Ascending aorta (tissue), 2 donors: ENCODE data around the gene GPC4. TPM values are rescaled to one million over a fixed set of nuclear protein-coding genes. Genes with fewer than 3 reads are reported as not detected.

Experiments
- DNase-seq, 2 donors: peaks; one replicate each; pipeline ENCODE4 v3.0.0-alpha.2; 2019; ENCODE audit warnings: low spot score in 2 of 2
- H3K27ac ChIP-seq, 2 donors: fragments of 200-600 bp; sonication (generic); one replicate each; pipeline ENCODE4 v1.5.1; 2016 to 2017; ENCODE audit warnings: mild to moderate bottlenecking in 1 of 2
- H3K27me3 ChIP-seq: fragments of 200-600 bp; sonication (generic); one replicate; pipeline ENCODE4 v1.5.1; 2017
- H3K36me3 ChIP-seq, 2 donors: fragments of 200-600 bp; sonication (generic); one replicate each; pipeline ENCODE4 v1.5.1; 2016
- H3K4me1 ChIP-seq, 2 donors: fragments of 200-600 bp; sonication (generic); one replicate each; pipeline ENCODE4 v1.5.1; 2016 to 2017; ENCODE audit warnings: mild to moderate bottlenecking in 1 of 2
- H3K4me3 ChIP-seq, 2 donors: fragments of 200-600 bp; sonication (generic); one replicate each; pipeline ENCODE4 v1.5.1; 2016 to 2017; ENCODE audit warnings: mild to moderate bottlenecking in 1 of 2
- H3K9me3 ChIP-seq, 2 donors: fragments of 200-600 bp; sonication (generic); one replicate each; pipeline ENCODE4 v1.5.1; 2016
- CTCF ChIP-seq, 3 experiments: fragments of 200-600 bp in 2 of 3; fragments of 450-650 bp in 1 of 3; sonication (generic) in 2 of 3; IDR thresholded peaks; one replicate each; pipeline ENCODE4 v1.5.1; 2016 to 2019; ENCODE audit warnings: antibody characterized with exemption in 3 of 3, mild to moderate bottlenecking in 1 of 3, moderate library complexity in 1 of 3
- intact Hi-C: fragments of 100-400 bp; cut with DNase I; formaldehyde crosslinking; loops from one replicate; pipeline ENCODE4 v1.15.1; 2023
- total RNA-seq: library from RNA; depleted of rRNA; stranded (reverse); fragments of >200 nt; gene quantifications from one replicate; pipeline ENCODE4 v1.1.0, GENCODE V29; 2016

The GPC4 gene
- total RNA-seq, 1 donor from 2014 or later: 12.0 TPM

- no peak for TF ChIP-seq CTCF (IDR thresholded peaks at IDR 0.05)
- no peaks in the 10 kb centered on the region for H3K9me3 ChIP-seq
- H3K27me3 ChIP-seq: no peaks in the 10 kb centered on the region
- no peak overlapping the region for H3K4me3 ChIP-seq
- intact Hi-C loops: no loop called here
- H3K36me3 ChIP-seq: no peaks in the 10 kb centered on the region
- no peak overlapping the region for H3K27ac ChIP-seq
- DNase-seq: no peak
- H3K4me1 ChIP-seq: no peaks in the 10 kb centered on the region
Observed at GRCh38 chrX:133389975-133390374, 25.3 kb downstream of the GPC4 start.

- H3K9me3 ChIP-seq: no peaks in the 10 kb centered on the region
- H3K27me3 ChIP-seq: no peaks in the 10 kb centered on the region
- H3K36me3 ChIP-seq: no peaks in the 10 kb centered on the region
- H3K4me1 ChIP-seq: no peaks in the 10 kb centered on the region
- DNase-seq: no peak
- TF ChIP-seq CTCF (IDR thresholded peaks at IDR 0.05): no peak
- no peak overlapping the region for H3K27ac ChIP-seq
- intact Hi-C loops: no loop called here
- H3K4me3 ChIP-seq: no peak overlapping the region
Observed at GRCh38 chrX:133384454-133384853, 30.8 kb downstream of the GPC4 start.

- intact Hi-C loops: no loop called here
- Histone ChIP-seq H3K4me1 (peaks cover 0 to 8% of the 10 kb centered on the region in 2 donors), H3K27ac (no peak overlapping the region), H3K4me3 (no peak overlapping the region), H3K27me3 (no peaks in the 10 kb centered on the region), H3K9me3 (no peaks in the 10 kb centered on the region), H3K36me3 (no peaks in the 10 kb centered on the region)
- DNase-seq: no peak
- TF ChIP-seq CTCF (IDR thresholded peaks at IDR 0.05): no peak
Observed at GRCh38 chrX:133380711-133381619, 34.3 kb downstream of the GPC4 start.

- Histone ChIP-seq H3K4me3 (no peak overlapping the region), H3K27ac (no peak overlapping the region), H3K36me3 (no peaks in the 10 kb centered on the region), H3K27me3 (no peaks in the 10 kb centered on the region), H3K9me3 (no peaks in the 10 kb centered on the region), H3K4me1 (peaks cover 0 to 9% of the 10 kb centered on the region in 2 donors)
- DNase-seq: no peak
- intact Hi-C loops: no loop called here
- TF ChIP-seq CTCF (IDR thresholded peaks at IDR 0.05): no peak
Observed at GRCh38 chrX:133376422-133376821, 38.9 kb downstream of the GPC4 start.

GRCh38 chrX:133375615-133376340 lies 39.5 kb downstream of the GPC4 start:
- no peak for DNase-seq
- Histone ChIP-seq H3K36me3 (no peaks in the 10 kb centered on the region), H3K27me3 (no peaks in the 10 kb centered on the region), H3K9me3 (no peaks in the 10 kb centered on the region), H3K4me1 (peaks cover 0 to 9% of the 10 kb centered on the region in 2 donors), H3K27ac (peak overlapping the region in 1 of 2 donors; percentile 47), H3K4me3 (no peak overlapping the region)
- no peak for TF ChIP-seq CTCF (IDR thresholded peaks at IDR 0.05)
- intact Hi-C loops: no loop called here
